GM10266 (cell line): ENCODE results near the gene COA8.

Experiments
- DNase-seq: peaks from one replicate; pipeline ENCODE4 v3.0.0; 2012; ENCODE audit errors: extremely low spot score
- CTCF ChIP-seq: IDR thresholded peaks from 2 replicates; pipeline ENCODE4 v1.5.1; 2012; ENCODE audit warnings: mild to moderate bottlenecking, low read depth; ENCODE audit not compliant: control insufficient read depth, insufficient read depth; ENCODE audit errors: missing control alignments

The COA8 gene

GRCh38 chr14:103531421-103532215 lies 31.1 kb upstream of the COA8 start:
- no peak for TF ChIP-seq CTCF
- DNase-seq: no peak

- TF ChIP-seq CTCF: no peak
- DNase-seq: no peak
Observed at GRCh38 chr14:103532216-103533136, 30.3 kb upstream of the COA8 start.

DNA sequence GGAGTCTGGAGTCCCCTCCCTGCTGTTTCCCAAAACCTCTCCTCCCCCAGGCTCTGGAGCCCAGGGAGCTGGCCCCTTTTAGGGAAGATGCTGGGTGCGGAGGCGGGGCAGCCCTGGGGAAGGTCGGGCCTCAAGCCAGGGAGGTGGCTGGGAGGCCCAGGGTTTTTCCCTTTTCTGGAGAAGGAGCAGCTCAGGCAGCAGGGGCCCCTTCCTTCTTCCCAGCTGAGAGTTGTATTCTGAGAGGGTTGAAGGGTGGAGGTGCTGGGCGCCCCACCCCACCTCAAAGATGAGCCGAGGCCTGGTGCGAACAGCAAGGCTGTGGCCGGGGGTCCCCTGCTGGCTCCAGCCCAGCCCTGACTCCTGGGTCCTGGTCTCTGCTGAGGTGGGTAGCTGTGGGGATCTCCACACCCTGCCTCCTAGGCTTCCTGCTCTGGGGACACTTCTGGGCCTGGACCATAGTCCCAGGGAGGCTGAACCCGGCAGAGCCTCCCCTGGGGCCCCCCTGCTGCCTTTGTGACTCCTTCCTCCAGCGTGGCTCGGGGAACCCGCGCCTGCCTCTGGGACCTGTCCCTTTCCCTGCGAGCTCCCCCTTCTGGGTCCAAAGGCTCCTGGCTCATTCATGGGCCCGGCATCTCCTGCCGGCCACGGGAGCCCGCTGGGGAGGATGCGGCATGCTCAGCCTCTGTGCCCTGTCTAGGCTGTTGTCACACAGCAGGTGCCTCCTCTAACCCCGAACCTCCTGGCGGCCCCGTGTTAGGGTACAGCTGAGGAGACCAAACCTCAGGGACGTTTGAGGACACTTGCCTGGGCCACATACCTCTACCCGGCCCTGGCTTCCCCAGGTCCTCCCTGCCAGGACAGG lies 29.4 kb upstream of the COA8 start:
- no peak for DNase-seq
- no peak for TF ChIP-seq CTCF

DNA sequence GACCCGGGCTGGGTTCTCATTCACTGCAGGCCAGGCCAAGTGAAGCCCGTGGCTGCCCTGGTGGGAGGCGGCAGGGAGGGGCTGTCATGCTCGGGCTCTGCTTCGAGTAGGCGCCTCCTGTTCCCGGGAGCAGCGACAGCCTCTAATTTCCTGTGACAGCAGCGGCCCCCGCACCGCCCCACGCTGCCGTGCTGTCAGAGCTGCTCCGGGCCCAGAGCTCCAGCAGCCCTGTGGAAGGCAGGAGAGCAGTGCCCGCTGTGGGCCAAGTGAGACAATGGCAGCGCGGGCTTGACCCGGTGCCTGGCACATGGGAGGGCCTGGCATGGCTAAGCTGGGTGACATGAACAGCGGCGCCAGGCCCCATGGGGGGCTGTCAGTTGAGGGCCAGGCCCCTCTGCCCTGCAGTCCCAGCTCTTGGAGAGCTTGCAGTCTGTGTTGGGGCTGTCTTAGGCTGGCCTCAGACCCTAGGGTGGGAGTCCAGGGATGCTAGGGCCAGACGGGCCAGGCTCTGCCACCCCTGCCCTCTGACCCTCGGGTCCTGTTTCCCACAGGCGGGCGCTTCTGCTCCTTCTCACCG lies 28.7 kb upstream of the COA8 start:
- no peak for TF ChIP-seq CTCF
- DNase-seq: no peak

DNA sequence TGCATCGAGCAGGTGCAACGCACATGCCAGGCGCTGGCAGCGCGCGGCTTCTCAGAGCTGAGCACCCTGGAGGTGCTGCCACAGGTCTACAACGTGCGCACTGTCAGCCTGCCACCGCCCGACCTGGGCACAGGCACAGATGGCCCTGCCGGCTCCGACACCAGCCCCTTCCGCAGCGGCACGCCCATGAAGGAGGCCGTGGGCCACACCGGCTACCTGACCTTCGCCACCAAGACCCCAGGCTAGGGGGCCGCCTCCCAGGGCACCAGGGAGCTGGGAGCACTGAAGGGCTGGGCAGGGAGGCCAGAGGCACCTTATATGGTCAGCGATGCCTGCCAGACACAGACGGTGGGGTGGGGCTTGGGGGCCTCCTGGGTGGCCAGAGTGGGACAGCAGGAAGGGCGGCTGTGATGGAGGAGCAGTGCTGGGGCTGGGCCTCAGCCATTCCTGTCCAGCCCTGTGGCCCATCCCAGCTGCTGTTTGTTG lies 28.1 kb upstream of the COA8 start:
- no peak for DNase-seq
- TF ChIP-seq CTCF: no peak

- DNase-seq: no peak
- no peak for TF ChIP-seq CTCF
Observed at GRCh38 chr14:103535081-103535890, 27.5 kb upstream of the COA8 start.
